Measurements from ENCODE around the gene CHCHD3. TPM values are rescaled to one million over a fixed set of nuclear protein-coding genes. Genes with fewer than 3 reads are reported as not detected.
A peak's percentile ranks its signal among the peaks of the same experiment; 100 is the strongest.

Gene CHCHD3
- total and polyA plus RNA-seq, 2 of the 4 experiments (the other 2 are of a cell fraction) = 56.9 to 141 TPM

DNA sequence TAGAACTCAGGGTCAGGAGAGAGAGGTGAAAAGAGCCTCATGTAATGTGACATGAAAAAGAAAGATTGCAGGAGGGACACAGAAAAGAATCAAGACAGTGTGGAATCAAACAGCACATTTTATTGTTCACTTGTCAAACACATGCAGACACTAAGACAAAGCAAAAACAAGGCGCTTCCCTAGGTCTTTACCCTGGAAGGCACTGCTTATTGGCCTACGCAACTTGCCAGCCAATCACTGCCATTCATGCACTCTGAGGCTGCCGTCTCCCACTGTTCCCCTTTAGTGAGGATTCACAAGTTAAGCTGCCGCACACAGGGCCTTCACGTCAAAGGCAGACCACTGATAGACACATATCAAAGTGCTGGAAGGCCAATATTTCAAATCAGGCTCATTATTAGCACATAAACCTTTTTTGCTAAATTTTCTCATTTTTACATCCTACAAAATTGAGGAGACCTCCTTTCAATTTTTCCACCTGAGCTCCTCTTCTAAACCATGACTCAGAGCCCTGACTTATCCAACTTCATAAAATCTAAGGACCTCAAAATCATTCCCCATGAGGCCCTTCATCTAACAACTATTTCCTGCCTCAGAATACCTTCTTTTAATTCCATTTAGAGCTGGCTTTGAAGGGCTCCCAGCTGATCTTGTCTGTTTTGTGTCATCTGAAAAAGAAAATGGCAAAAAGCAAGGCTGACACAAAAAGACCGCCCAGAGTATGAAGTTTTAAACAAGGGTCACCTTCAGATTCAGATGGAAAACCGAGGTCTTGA, 149.4 kb downstream of the CHCHD3 start:
- in situ Hi-C loops (cut with MboI; ENCODE audit: low sequenced_read_pairs) (no loop called here), intact Hi-C loops (cut with micrococcal nuclease) (no loop called here), dilution Hi-C loops (cut with HindIII; ENCODE audit: low sequenced_read_pairs, unreplicated experiment) (no loop called here)
- Histone ChIP-seq H3K79me1 (ENCODE audit: low read depth in 1 of 2, low read length in 2 of 2) (peaks cover 9 to 17% of the 10 kb centered on the region in 2 experiments; a peak in 3 of 4 replicates), H3K36me3 (ENCODE audit: control insufficient read depth, insufficient read depth, low read length) (no peaks in the 10 kb centered on the region), H3K27ac (ENCODE audit: insufficient read depth, low read length) (no peak overlapping the region), H4K5ac (ENCODE audit: low read depth, low read length) (no peak overlapping the region), H2AFZ (replicated peaks; ENCODE audit: low read length, poor library complexity) (no peak overlapping the region), H3K56ac (ENCODE audit: extremely low read depth, insufficient read depth, low read length) (no peak overlapping the region), H3K9ac (ENCODE audit: low read depth, low read length) (no peak overlapping the region), H2BK5ac (ENCODE audit: low read depth, low read length, poor library complexity, severe bottlenecking) (no peak overlapping the region), H3K9me1 (ENCODE audit: insufficient read depth, low read length) (no peaks in the 10 kb centered on the region), H2BK120ac (ENCODE audit: low read depth, low read length) (no peak overlapping the region), H2AK5ac (ENCODE audit: low read depth, low read length) (no peak overlapping the region), H3K4me2 (ENCODE audit: low read depth, low read length) (no peak overlapping the region; the same call in 1 of the 2 replicates), H2BK15ac (ENCODE audit: low read depth, low read length) (no peak overlapping the region), H3K4me1 (ENCODE audit: control insufficient read depth, insufficient read depth, low read length) (peaks cover 2% of the 10 kb centered on the region; the same call in 1 of the 2 replicates), H3K4ac (ENCODE audit: low read depth, low read length) (no peak overlapping the region), H3K27me3 (ENCODE audit: control insufficient read depth, insufficient read depth, low read length) (no peaks in the 10 kb centered on the region), H4K91ac (ENCODE audit: insufficient read depth, low read depth, low read length) (no peak overlapping the region; the same call in 1 of the 2 replicates), H3K23ac (ENCODE audit: low read depth, low read length) (no peak overlapping the region), H3K9me3 (ENCODE audit: control insufficient read depth, insufficient read depth, low read length) (peaks cover 3% of the 10 kb centered on the region; the same call in 1 of the 2 replicates), H2AK9ac (replicated peaks; ENCODE audit: low read depth, low read length, poor library complexity) (no peak overlapping the region), H3K18ac (ENCODE audit: low read depth, low read length) (no peak overlapping the region), H4K8ac (ENCODE audit: low read depth in 2 of 2, low read length in 2 of 2) (no peak overlapping the region), H3K4me3 (ENCODE audit: insufficient read depth, low read depth, low read length) (no peak overlapping the region), H2BK20ac (ENCODE audit: low read depth, low read length) (no peak overlapping the region), H4K20me1 (ENCODE audit: insufficient read depth, low read length) (no peaks in the 10 kb centered on the region), H3K14ac (replicated peaks; ENCODE audit: low read depth, low read length) (no peak overlapping the region)
- TF ChIP-seq MAZ (IDR thresholded peaks at IDR 0.05; ENCODE audit: borderline replicate concordance, low read depth, low read length) = no peak
- no peak for TF ChIP-seq RCOR1 (IDR thresholded peaks at IDR 0.05; ENCODE audit: insufficient replicate concordance, low read length)
- TF ChIP-seq POLR2A (IDR thresholded peaks at IDR 0.05; ENCODE audit: low read depth, low read length) = no peak
- TF ChIP-seq SMC3 (IDR thresholded peaks at IDR 0.05; ENCODE audit: low read depth, low read length) = no peak
- no peak for TF ChIP-seq CEBPB (IDR thresholded peaks at IDR 0.05; ENCODE audit: low read depth, low read length)
- no peak for TF ChIP-seq NFE2L2 (IDR thresholded peaks at IDR 0.05; ENCODE audit: low read depth, low read length)
- no peak for TF ChIP-seq MXI1 (IDR thresholded peaks at IDR 0.05; ENCODE audit: borderline replicate concordance, low read depth, low read length)
- TF ChIP-seq FOS (IDR thresholded peaks at IDR 0.05; ENCODE audit: low read depth, low read length) = no peak
- no peak for TF ChIP-seq CHD1 (IDR thresholded peaks at IDR 0.05; ENCODE audit: low read depth, low read length)
- TF ChIP-seq, protein P1, sequence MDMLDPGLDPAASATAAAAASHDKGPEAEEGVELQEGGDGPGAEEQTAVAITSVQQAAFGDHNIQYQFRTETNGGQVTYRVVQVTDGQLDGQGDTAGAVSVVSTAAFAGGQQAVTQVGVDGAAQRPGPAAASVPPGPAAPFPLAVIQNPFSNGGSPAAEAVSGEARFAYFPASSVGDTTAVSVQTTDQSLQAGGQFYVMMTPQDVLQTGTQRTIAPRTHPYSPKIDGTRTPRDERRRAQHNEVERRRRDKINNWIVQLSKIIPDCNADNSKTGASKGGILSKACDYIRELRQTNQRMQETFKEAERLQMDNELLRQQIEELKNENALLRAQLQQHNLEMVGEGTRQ (IDR thresholded peaks at IDR 0.05; ENCODE audit: low read depth, low read length) = no peak
- no peak for TF ChIP-seq MAFK (IDR thresholded peaks at IDR 0.05; ENCODE audit: low read depth, low read length)
- TF ChIP-seq, protein P2, sequence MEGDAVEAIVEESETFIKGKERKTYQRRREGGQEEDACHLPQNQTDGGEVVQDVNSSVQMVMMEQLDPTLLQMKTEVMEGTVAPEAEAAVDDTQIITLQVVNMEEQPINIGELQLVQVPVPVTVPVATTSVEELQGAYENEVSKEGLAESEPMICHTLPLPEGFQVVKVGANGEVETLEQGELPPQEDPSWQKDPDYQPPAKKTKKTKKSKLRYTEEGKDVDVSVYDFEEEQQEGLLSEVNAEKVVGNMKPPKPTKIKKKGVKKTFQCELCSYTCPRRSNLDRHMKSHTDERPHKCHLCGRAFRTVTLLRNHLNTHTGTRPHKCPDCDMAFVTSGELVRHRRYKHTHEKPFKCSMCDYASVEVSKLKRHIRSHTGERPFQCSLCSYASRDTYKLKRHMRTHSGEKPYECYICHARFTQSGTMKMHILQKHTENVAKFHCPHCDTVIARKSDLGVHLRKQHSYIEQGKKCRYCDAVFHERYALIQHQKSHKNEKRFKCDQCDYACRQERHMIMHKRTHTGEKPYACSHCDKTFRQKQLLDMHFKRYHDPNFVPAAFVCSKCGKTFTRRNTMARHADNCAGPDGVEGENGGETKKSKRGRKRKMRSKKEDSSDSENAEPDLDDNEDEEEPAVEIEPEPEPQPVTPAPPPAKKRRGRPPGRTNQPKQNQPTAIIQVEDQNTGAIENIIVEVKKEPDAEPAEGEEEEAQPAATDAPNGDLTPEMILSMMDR (conservative IDR thresholded peaks at IDR 0.05; ENCODE audit: low read depth, low read length) = no peak
- POLR2A ChIA-PET (ENCODE audit: unreplicated experiment) = no interaction called here
- ATAC-seq (ENCODE audit: low read depth) (peak; percentile 22; the same call in 1 of the 2 replicates), DNase-seq (peak; percentile 2)
- no TSS peak for BruUV-seq (replicated peaks)
- WGBS, 2 experiments (ENCODE audit: extremely low coverage in 2 of 2, insufficient read length in 1 of 2) = 74% methylated on average over 6 of the region's 7 CpGs; no CpG with 5 or more reads in 1 of the 2 experiments
- CTCF ChIA-PET = no interaction called here
